Neural cell (in vitro differentiated cells): ENCODE measurements around the gene BUD23.

ENCODE experiments used
- EP300 ChIP-seq: fragments of 450-650 bp; conservative IDR thresholded peaks from 2 replicates; pipeline ENCODE4 v1.6.1; 2014; ENCODE audit warnings: antibody characterized with exemption, mild to moderate bottlenecking, moderate library complexity; ENCODE audit not compliant: poor library complexity, severe bottlenecking
- EZH2 ChIP-seq: fragments of 200-600, 300-800 bp; shearing (Covaris generic), sonication (generic); IDR thresholded peaks from 2 replicates; pipeline ENCODE4 v1.6.1; 2014; ENCODE audit warnings: antibody characterized with exemption, low read length, borderline replicate concordance, mild to moderate bottlenecking; ENCODE audit not compliant: insufficient read depth, poor library complexity, severe bottlenecking
- TAF1 ChIP-seq: IDR thresholded peaks from 2 replicates; pipeline ENCODE4 v1.6.1; 2012; ENCODE audit warnings: low read depth
- TF ChIP-seq, protein P1 (sequence below): fragments of 450-650 bp; IDR thresholded peaks from 2 replicates; pipeline ENCODE4 v1.5.1; 2014; ENCODE audit warnings: antibody characterized with exemption, mild to moderate bottlenecking, moderate library complexity; ENCODE audit not compliant: poor library complexity, severe bottlenecking

GRCh38 chr7:73669288-73669701 lies 14.1 kb upstream of the BUD23 start:
- TF ChIP-seq EZH2 (no peak), TAF1 (no peak), EP300 (no peak)
- TF ChIP-seq, protein P1, sequence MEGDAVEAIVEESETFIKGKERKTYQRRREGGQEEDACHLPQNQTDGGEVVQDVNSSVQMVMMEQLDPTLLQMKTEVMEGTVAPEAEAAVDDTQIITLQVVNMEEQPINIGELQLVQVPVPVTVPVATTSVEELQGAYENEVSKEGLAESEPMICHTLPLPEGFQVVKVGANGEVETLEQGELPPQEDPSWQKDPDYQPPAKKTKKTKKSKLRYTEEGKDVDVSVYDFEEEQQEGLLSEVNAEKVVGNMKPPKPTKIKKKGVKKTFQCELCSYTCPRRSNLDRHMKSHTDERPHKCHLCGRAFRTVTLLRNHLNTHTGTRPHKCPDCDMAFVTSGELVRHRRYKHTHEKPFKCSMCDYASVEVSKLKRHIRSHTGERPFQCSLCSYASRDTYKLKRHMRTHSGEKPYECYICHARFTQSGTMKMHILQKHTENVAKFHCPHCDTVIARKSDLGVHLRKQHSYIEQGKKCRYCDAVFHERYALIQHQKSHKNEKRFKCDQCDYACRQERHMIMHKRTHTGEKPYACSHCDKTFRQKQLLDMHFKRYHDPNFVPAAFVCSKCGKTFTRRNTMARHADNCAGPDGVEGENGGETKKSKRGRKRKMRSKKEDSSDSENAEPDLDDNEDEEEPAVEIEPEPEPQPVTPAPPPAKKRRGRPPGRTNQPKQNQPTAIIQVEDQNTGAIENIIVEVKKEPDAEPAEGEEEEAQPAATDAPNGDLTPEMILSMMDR, result no peak
